DMS114 treated with DMSO at 0.1 percent for 48 hours (cell line): Measurements from ENCODE around the gene UBE2L3.
"Not testable (repeated sequence)": the region's sequence is repeated elsewhere in the genome, so short reads cannot be mapped to it uniquely, and the experiment has no call there.

ENCODE experiments used
- DNase-seq: peaks from one replicate; lab custom pipeline; 2025; ENCODE audit not compliant: unreplicated experiment; lab: John Stamatoyannopoulos, UW

Gene UBE2L3

GRCh38 chr22:21567456-21568346, at the start of gene UBE2L3:
Gene UBE2L3 (plus strand): TSS chr22:21567714. CDS start chr22:21567745, 31 bp downstream.
- DNase-seq: peak; percentile 66

- not testable (repeated sequence) for DNase-seq
Measured at GRCh38 chr22:21526705-21527500, 40.6 kb upstream of the UBE2L3 start.

GRCh38 chr22:21531525-21531924, 36.0 kb upstream of the UBE2L3 start:
- DNase-seq: not testable (repeated sequence)

GRCh38 chr22:21532863-21533648, 34.5 kb upstream of the UBE2L3 start:
- not testable (repeated sequence) for DNase-seq

- not testable (repeated sequence) for DNase-seq
Measured at GRCh38 chr22:21539862-21540261, 27.7 kb upstream of the UBE2L3 start.

GRCh38 chr22:21544432-21545322, 22.8 kb upstream of the UBE2L3 start:
- not testable (repeated sequence) for DNase-seq

- not testable (repeated sequence) for DNase-seq
Measured at GRCh38 chr22:21549558-21549957, 18.0 kb upstream of the UBE2L3 start.

- not testable (repeated sequence) for DNase-seq
Measured at GRCh38 chr22:21550008-21550677, 17.4 kb upstream of the UBE2L3 start.

GRCh38 chr22:21550678-21551047, 16.9 kb upstream of the UBE2L3 start:
- not testable (repeated sequence) for DNase-seq

- DNase-seq: not testable (repeated sequence)
Measured at GRCh38 chr22:21551361-21551760, 16.2 kb upstream of the UBE2L3 start, which contains the start of gene RIMBP3C. Gene RIMBP3C (minus strand): TSS chr22:21551461. CDS start chr22:21550976, 485 bp downstream.

- not testable (repeated sequence) for DNase-seq
Measured at GRCh38 chr22:21559345-21560125, 8.0 kb upstream of the UBE2L3 start.

- DNase-seq: not testable (repeated sequence)
Measured at GRCh38 chr22:21560657-21561056, 6.9 kb upstream of the UBE2L3 start.

GRCh38 chr22:21563912-21564311, 3.6 kb upstream of the UBE2L3 start:
- DNase-seq: no peak

GRCh38 chr22:21564411-21564810, 3.1 kb upstream of the UBE2L3 start:
- no peak for DNase-seq

- no peak for DNase-seq
Measured at GRCh38 chr22:21568347-21569075, 997 bp downstream of the UBE2L3 start.

GRCh38 chr22:21569076-21569427, 1.5 kb downstream of the UBE2L3 start:
- DNase-seq: not testable (repeated sequence)

- no peak for DNase-seq
Measured at GRCh38 chr22:21569459-21570170, 2.1 kb downstream of the UBE2L3 start.
